Caki2 (cell line): ENCODE measurements around the gene ARID1B. TPM values are rescaled to one million over a fixed set of nuclear protein-coding genes. Genes with fewer than 3 reads are reported as not detected.
"Not testable (repeated sequence)": the region's sequence is repeated elsewhere in the genome, so short reads cannot be mapped to it uniquely, and the experiment has no call there.

Source experiments
- DNase-seq: peaks from one replicate; pipeline ENCODE4 v3.0.0-alpha.2; 2015; ENCODE audit warnings: low read depth
- in situ Hi-C: cut with HindIII; loops from 2 replicates; pipeline ENCODE4 v1.10.0; 2016; ENCODE audit warnings: low sequenced_read_pairs, low pct_unique_long_range_greater_than_20kb, mixed read lengths
- total RNA-seq: library from RNA; depleted of rRNA; stranded (reverse); fragments of >200 nt; shearing (Covaris generic); gene quantifications from 2 replicates; pipeline ENCODE4 v1.2.3, GENCODE V29; 2014; ENCODE audit warnings: low replicate concordance

Gene ARID1B
- total RNA-seq, 1 experiment from 2014 or later, result 6.9 TPM

DNA sequence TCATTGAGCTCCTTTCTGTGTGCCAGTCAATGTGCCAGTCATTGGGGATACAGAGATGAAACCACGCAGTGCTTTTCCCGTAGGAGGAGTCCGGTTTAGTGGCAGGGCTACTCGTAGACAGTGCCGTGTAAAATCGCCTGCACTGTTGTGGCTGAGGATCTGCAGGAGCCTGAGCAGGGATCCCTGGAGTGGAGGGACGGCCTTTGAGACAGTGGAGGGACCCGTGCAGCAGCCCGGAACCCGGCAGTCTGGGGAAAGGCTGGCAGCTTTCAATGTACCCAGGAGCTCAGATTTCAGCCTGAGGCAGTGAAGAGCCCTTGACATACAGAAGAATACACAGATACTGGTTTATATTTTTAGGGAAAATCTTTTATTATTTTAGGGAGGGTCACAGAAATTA is 203.3 kb downstream of the ARID1B start:
- DNase-seq, result peak; percentile 27
- in situ Hi-C loops, result no loop called here

- in situ Hi-C loops, result no loop called here
- peak; percentile 17 for DNase-seq
Observed at GRCh38 chr6:156980948-156981347, 203.8 kb downstream of the ARID1B start.

GRCh38 chr6:156982168-156982567 is 205.0 kb downstream of the ARID1B start:
- no peak for DNase-seq
- in situ Hi-C loops, result no loop called here

DNA sequence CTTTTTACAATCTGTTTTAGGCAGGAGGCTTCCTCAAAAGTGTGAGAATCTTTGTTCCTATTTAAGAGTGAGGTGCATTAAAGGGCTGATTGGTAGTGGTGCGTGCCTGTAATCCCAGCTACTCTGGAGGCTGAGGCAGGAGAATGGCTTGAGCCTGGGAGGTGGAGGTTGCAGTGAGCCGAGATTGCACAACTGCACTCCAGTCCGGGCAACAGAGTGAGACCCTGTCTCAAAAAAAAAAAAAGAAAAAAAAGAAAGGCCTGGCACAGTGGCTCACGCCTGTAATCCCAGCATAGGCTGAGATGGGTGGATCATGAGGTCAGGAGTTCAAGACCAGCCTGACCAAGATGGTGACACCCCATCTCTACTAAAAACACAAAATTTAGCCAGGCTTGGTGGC is 205.7 kb downstream of the ARID1B start:
- DNase-seq, in situ Hi-C loops: not testable (repeated sequence)

DNA sequence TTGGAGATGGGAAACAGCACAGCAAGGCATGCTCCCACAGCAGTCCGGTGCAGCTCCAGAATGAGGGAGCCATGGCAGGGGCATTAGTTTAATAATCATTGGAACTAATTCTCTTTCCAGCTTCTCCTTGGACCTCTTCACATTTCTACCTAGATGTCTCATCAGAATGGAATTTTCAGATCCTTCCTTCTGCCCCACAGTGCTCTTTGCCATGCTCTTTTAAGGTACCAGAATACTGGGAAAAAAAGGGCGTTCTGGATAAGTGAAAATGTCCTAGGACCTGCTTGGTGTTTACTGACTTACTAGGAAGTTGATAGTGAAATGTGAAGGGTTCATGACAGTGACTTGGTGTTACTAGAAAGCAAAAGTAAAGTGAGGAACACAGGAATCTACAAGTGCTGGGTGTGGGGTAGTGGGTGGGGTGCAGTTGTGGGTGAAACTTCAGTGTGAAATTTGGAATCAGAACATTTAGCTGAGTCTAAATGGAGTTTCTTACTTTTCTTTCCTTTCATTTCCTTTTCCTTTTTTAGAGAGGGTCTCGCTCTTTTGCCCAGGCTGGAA is 207.1 kb downstream of the ARID1B start:
- in situ Hi-C loops, result no loop called here
- DNase-seq, result no peak

GRCh38 chr6:156985309-156985708 is 208.1 kb downstream of the ARID1B start:
- in situ Hi-C loops, result no loop called here

GRCh38 chr6:156988276-156989158 is 211.3 kb downstream of the ARID1B start:
- no peak for DNase-seq
- in situ Hi-C loops, result no loop called here

More at GRCh38 chr6:156985309-156985708, 208.1 kb downstream of the ARID1B start:
- no peak for DNase-seq

DNA sequence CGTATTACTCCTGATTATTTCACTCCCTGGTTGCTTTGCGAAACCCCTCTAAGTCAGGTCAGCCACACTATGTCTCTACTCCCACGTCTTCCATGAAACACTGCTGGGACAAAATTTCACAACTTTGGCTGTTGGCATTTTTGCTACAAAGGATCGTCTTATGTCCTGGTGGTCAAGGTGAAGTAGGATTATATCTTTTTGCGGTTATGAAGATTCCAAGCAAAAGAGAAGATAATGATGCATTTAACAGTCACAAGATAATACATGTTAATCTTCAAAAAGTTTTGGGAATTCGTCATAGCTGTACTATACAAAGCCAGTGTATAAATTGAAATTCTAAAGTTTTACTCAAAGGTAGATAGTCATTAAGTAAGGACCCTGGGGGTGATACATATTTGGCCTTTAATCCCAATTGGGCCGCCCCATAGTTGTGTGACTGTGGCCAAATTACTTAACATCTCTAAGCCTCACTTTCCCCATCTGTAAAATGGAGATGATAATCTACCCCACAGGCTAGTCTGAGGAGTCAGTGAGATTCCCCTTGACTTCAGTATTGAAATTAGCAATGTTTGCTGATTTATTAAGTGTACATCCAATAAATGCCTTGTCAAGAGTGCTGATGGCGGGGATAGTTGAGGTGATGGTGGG is 212.1 kb downstream of the ARID1B start:
- in situ Hi-C loops, result no loop called here

GRCh38 chr6:156992020-156992804 is 215.0 kb downstream of the ARID1B start:
- DNase-seq, result no peak
- in situ Hi-C loops, result no loop called here

More for the DNA sequence above, 212.1 kb downstream of the ARID1B start:
- DNase-seq, result no peak

DNA sequence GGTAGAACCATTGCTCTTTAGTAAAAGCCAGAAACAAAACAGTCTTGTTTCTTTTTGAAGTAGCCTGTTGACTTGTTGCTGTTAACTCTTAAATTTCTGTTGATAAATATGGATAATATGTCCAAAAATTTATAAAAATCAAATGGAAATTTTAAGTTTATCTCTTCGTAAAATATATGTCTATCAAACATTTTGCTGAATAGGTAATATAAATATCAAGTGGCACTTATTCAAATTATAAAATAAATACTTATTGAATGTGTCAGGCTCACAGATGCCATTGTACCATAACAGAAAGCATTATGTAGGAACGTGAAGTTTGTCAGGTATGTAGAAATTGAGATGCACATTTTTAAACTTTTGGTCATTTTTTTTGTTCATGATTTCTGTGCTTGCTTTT is 216.5 kb downstream of the ARID1B start:
- no peak for DNase-seq
- in situ Hi-C loops, result no loop called here

DNA sequence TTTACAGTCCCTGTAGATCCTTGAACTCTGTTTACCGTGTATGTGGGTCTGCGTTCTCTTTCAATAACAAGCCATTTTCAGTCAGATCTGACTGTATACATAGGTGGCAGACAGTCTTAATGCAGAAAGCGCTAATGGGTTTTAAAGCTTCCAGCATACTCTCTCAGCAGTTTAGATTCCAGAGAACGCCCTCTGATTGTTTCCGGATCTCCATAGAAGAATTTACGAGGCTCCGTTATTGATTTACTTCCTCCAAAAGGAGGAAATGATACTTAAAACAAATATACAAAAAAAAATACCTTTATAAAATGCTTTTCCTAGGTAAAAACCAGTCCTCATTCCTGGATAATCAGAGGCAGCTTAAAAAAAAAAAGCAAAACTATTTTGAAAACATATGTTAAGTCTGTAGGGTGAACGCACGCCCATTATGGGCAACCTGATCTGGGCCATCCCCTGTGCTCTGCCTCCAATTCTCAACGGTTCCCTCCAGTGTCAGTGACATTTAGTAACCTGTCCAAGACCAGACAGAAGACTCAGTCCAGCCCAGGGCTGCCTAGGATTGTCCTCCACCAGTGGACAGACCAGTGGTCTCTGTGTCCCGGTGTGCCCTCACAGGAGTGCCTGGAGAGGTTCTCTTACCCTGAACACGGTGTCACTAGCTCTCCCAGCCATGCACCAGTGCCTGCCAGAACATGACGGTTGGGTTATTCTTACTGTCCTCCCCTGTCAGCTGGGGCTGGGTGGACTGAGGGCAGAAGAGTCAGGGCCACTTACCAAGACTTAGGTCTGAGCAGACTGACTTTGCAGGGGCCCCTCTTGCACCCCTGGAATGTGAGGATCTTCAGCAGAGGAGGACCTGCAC is 217.3 kb downstream of the ARID1B start:
- no peak for DNase-seq
- in situ Hi-C loops, result no loop called here

DNA sequence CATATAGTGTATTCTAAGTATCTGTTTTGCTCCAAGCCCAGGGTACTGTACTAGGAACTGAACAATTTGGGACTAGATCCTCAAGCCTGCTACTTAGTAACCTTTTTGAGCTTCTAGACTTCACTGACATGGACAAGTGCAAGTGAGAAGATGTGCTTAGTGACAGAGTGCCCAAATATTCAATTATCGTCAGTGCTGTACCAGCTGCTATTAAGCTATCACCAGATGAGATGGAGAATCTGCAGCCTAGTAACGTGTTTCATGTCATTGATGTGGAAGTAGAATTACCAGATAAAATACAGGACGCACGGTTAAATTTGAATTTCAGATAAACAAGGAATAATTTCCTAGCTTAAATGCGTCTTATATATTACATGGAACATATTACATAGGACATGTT is 218.3 kb downstream of the ARID1B start:
- no peak for DNase-seq
- in situ Hi-C loops, result no loop called here

DNA sequence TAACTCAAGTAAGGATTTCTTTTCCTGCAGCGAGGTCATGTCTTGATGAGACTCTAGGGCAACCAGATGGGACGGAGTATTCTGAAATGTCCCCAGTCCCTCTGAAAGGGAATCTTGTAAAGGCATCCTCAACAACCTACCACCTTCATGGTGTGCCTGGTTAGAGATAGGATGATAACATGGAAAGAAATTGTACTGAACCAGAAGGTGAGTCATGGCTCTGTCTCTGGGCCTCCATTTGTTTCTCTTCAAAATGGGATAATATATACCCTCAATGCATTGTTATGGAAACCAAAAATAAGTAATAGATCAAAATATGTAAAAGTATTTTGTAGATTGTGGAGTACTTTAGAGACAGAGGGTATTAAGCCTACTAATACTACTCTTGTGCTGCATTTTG is 219.1 kb downstream of the ARID1B start:
- DNase-seq, result no peak
- in situ Hi-C loops, result no loop called here

DNA sequence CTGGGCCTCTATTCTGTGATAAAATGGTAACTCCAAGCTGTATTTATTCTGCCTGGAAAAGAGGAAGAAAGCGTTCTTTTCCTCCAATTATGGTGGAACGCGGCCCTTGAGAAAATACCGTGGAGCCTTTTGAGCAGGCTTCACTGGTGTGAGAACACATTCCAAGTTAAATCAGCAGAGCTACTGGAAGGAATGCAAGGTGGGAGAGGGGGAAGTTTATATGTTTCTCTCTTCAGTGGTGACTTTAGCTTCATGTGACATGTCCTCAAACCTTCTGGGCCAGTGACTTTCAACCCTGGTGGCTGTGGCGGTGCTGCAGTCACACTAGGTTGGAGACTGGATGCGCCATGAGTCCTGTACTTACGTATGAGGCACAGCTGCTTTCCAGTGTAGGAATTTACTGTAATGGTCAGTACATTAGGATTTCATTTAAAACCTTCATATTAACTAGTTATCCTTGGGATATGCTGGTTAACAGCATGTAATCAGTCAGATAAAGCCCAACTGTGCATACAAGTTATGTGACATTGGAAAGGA is 221.7 kb downstream of the ARID1B start:
- in situ Hi-C loops, result no loop called here
- DNase-seq, result no peak

DNA sequence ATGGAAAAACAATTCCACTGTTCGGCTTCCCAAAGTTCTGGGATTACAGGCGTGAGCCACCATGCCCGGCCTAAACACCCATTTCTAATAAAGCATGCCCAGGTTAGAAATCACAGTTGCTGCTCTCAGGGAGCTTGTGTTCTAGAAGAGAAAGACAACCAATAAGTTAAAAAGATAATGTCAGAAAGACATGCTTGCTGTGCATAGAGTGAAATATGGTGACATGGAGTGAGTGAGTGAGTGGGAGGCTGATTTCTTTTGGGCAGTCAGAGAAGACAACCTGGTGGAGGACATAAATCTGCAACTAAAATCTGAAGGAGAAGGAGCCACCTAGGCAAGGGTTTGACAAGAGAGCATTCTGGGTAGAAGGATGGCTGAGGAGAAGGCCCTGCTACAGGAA is 222.6 kb downstream of the ARID1B start:
- in situ Hi-C loops, result no loop called here
- DNase-seq, result no peak

- in situ Hi-C loops, result no loop called here
- no peak for DNase-seq
Observed at GRCh38 chr6:157001716-157002115, 224.5 kb downstream of the ARID1B start.

DNA sequence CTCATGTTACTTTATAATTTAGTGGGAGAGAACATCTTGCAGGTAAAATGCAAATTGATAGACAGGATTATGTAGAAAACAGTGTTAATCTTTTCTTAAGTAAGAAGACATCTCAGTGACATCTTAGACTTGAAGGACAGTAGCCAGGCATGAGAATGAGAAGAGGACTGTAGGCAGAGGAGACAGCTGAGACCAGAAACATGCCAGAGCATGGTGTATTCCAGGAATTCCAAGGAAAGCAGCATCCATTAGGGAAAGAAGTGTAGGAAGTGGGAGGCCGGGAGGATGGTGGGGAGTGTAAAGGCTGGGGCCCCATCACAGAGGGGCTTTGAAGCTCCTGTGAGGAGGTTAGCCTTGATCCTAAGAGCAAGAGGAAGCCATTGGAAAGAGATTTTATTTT is 225.6 kb downstream of the ARID1B start:
- no peak for DNase-seq
- in situ Hi-C loops, result no loop called here

DNA sequence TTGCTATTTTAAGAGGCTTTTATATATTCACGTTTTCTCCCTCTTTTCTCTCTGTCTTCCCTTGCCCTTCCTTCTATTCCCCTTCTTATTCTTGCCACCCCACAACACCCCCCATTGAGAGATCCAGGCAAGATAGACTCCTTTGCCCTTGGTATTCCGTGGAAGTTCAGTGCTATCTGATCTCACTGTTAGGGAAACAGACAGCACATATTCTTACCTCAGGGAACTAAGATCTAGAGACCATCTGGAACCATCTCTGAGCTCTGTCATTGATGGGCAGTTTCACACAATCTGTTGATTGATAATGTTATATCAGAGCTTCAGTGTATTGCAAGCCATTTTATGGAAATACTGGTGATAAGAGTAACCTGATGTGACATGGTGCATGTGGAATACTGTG is 228.8 kb downstream of the ARID1B start:
- DNase-seq, result no peak
- in situ Hi-C loops, result no loop called here
